Measurements from ENCODE around the gene SLC66A1.

SLC66A1 gene

GRCh38 chr1:19337289-19337688, 25.2 kb downstream of the SLC66A1 start:
- no peak for TF ChIP-seq SIN3A (IDR thresholded peaks at IDR 0.05; ENCODE audit: borderline replicate concordance, insufficient read depth, low read length)
- no peak for TF ChIP-seq POLR2AphosphoS5 (IDR thresholded peaks at IDR 0.05; ENCODE audit: low read depth, low read length)
- TF ChIP-seq TAF1 (IDR thresholded peaks at IDR 0.05; ENCODE audit: borderline replicate concordance, insufficient read depth, low read length) = no peak
- no peak for TF ChIP-seq REST (IDR thresholded peaks at IDR 0.05; ENCODE audit: insufficient read depth in 1 of 2, low read depth in 2 of 2, low read length in 2 of 2)
- no peak for TF ChIP-seq FOXP2 (optimal IDR thresholded peaks at IDR 0.05; ENCODE audit: borderline replicate concordance, extremely low read depth, extremely low read length, insufficient read depth)

GRCh38 chr1:19338323-19338762, 26.2 kb downstream of the SLC66A1 start:
- no peak for TF ChIP-seq REST (IDR thresholded peaks at IDR 0.05; ENCODE audit: insufficient read depth in 1 of 2, low read depth in 2 of 2, low read length in 2 of 2)
- TF ChIP-seq TAF1 (IDR thresholded peaks at IDR 0.05; ENCODE audit: borderline replicate concordance, insufficient read depth, low read length) = no peak
- no peak for TF ChIP-seq FOXP2 (optimal IDR thresholded peaks at IDR 0.05; ENCODE audit: borderline replicate concordance, extremely low read depth, extremely low read length, insufficient read depth)
- TF ChIP-seq POLR2AphosphoS5 (IDR thresholded peaks at IDR 0.05; ENCODE audit: low read depth, low read length) = no peak
- TF ChIP-seq SIN3A (IDR thresholded peaks at IDR 0.05; ENCODE audit: borderline replicate concordance, insufficient read depth, low read length) = no peak

- TF ChIP-seq REST (IDR thresholded peaks at IDR 0.05; ENCODE audit: insufficient read depth in 1 of 2, low read depth in 2 of 2, low read length in 2 of 2) (no peak), POLR2AphosphoS5 (IDR thresholded peaks at IDR 0.05; ENCODE audit: low read depth, low read length) (no peak), TAF1 (IDR thresholded peaks at IDR 0.05; ENCODE audit: borderline replicate concordance, insufficient read depth, low read length) (no peak), SIN3A (IDR thresholded peaks at IDR 0.05; ENCODE audit: borderline replicate concordance, insufficient read depth, low read length) (no peak), FOXP2 (optimal IDR thresholded peaks at IDR 0.05; ENCODE audit: borderline replicate concordance, extremely low read depth, extremely low read length, insufficient read depth) (no peak)
Measured at GRCh38 chr1:19339214-19339861, 27.2 kb downstream of the SLC66A1 start.

DNA sequence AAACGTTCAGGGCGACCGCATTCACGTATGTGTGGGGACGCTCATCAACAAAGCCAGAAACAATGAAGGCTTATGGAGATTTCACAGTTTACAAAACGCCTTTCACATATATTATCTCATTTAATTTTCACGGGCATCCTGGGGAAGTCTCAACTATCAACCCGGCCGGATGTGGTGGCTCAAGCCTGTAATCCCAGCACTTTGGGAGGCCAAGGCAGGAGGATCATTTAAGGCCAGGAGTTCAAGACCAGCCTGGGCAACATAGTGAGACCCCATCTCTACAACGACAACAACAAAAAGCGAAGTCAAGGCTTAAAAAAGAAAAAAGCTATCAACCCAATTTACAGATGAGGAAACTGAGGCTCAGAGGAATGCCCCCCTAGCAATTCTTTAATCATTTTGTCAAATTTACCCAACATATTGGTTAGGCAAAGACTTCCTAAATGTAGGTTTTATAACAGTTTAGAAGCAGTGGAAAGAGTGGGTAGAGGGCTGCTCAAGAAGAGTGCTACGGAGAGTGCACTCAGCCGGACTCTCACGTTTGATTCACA, 28.3 kb downstream of the SLC66A1 start:
- TF ChIP-seq TAF1 (IDR thresholded peaks at IDR 0.05; ENCODE audit: borderline replicate concordance, insufficient read depth, low read length) (no peak), REST (IDR thresholded peaks at IDR 0.05; ENCODE audit: insufficient read depth in 1 of 2, low read depth in 2 of 2, low read length in 2 of 2) (no peak), POLR2AphosphoS5 (IDR thresholded peaks at IDR 0.05; ENCODE audit: low read depth, low read length) (no peak), SIN3A (IDR thresholded peaks at IDR 0.05; ENCODE audit: borderline replicate concordance, insufficient read depth, low read length) (no peak), FOXP2 (optimal IDR thresholded peaks at IDR 0.05; ENCODE audit: borderline replicate concordance, extremely low read depth, extremely low read length, insufficient read depth) (no peak)
